Astrocyte (in vitro differentiated cells and primary cell): ENCODE results near the gene NOL7. TPM values are rescaled to one million over a fixed set of nuclear protein-coding genes. Genes with fewer than 3 reads are reported as not detected.

Experiments used
- DNase-seq: peaks from one replicate; pipeline ENCODE4 v3.0.0-alpha.2; 2010; ENCODE audit warnings: low read depth
- FAIRE-seq: peaks from 2 replicates; lab custom pipeline; 2011; peaks lifted over from hg19 to GRCh38; lab: Jason Lieb, UNC
- H2AFZ ChIP-seq: 2 replicates; pipeline ENCODE4 v1.6.0; 2012; ENCODE audit warnings: low read depth, low read length, inconsistent platforms
- H3K27ac ChIP-seq: 2 replicates; pipeline ENCODE4 v1.5.1; 2011; ENCODE audit warnings: low read depth, low read length, inconsistent platforms
- H3K27me3 ChIP-seq: 2 replicates; pipeline ENCODE4 v1.6.0; 2011; ENCODE audit warnings: low read length, inconsistent platforms; ENCODE audit not compliant: insufficient read depth
- H3K36me3 ChIP-seq: 2 replicates; pipeline ENCODE4 v1.5.1; 2011; ENCODE audit warnings: low read length, inconsistent platforms; ENCODE audit not compliant: insufficient read depth
- H3K4me1 ChIP-seq: 2 replicates; pipeline ENCODE4 v1.5.1; 2011; ENCODE audit warnings: low read length, inconsistent platforms; ENCODE audit not compliant: insufficient read depth
- H3K4me2 ChIP-seq: 2 replicates; pipeline ENCODE4 v1.6.0; 2012; ENCODE audit warnings: low read length, inconsistent platforms
- H3K4me3 ChIP-seq: 2 replicates; pipeline ENCODE4 v1.5.1; 2011; ENCODE audit warnings: low read depth, mild to moderate bottlenecking, low read length, inconsistent platforms; ENCODE audit not compliant: insufficient read depth
- H3K79me2 ChIP-seq: 2 replicates; pipeline ENCODE4 v1.6.0; 2012; ENCODE audit warnings: mild to moderate bottlenecking, low read length, inconsistent platforms; ENCODE audit not compliant: insufficient read depth
- H3K9ac ChIP-seq: 2 replicates; pipeline ENCODE4 v1.6.0; 2012; ENCODE audit warnings: mild to moderate bottlenecking, low read length, inconsistent platforms
- H3K9me3 ChIP-seq: 2 replicates; pipeline ENCODE4 v1.5.1; 2012; ENCODE audit warnings: low read depth, mild to moderate bottlenecking, low read length, inconsistent platforms; ENCODE audit not compliant: insufficient read depth
- H4K20me1 ChIP-seq: 2 replicates; pipeline ENCODE4 v1.6.0; 2012; ENCODE audit warnings: low read length, inconsistent platforms; ENCODE audit not compliant: insufficient read depth
- H3K27ac Mint-ChIP-seq: one replicate; pipeline ENCODE4 v1.8.0; 2021; ENCODE audit warnings: mild to moderate bottlenecking, mixed read lengths; ENCODE audit not compliant: unreplicated experiment
- H3K27me3 Mint-ChIP-seq: one replicate; pipeline ENCODE4 v1.8.0; 2021; ENCODE audit warnings: low read depth, mixed read lengths; ENCODE audit not compliant: unreplicated experiment
- H3K36me3 Mint-ChIP-seq: one replicate; pipeline ENCODE4 v1.8.0; 2021; ENCODE audit warnings: low read depth, mixed read lengths; ENCODE audit not compliant: unreplicated experiment
- H3K4me1 Mint-ChIP-seq: one replicate; pipeline ENCODE4 v1.8.0; 2021; ENCODE audit warnings: low read depth, mixed read lengths; ENCODE audit not compliant: unreplicated experiment
- H3K4me3 Mint-ChIP-seq: one replicate; pipeline ENCODE4 v1.8.0; 2021; ENCODE audit warnings: mild to moderate bottlenecking, moderate library complexity, mixed read lengths; ENCODE audit not compliant: unreplicated experiment
- H3K9me3 Mint-ChIP-seq: one replicate; pipeline ENCODE4 v1.8.0; 2021; ENCODE audit warnings: mild to moderate bottlenecking, mixed read lengths; ENCODE audit not compliant: unreplicated experiment
- EZH2 ChIP-seq: IDR thresholded peaks from 2 replicates; pipeline ENCODE4 v1.6.1; 2012; ENCODE audit warnings: mild to moderate bottlenecking, low read length, inconsistent platforms; ENCODE audit not compliant: insufficient read depth
- total RNA-seq: library from RNA; stranded (reverse); gene quantifications from 2 replicates; pipeline ENCODE4 v1.2.1, GENCODE V29; 2021
- TF ChIP-seq, protein P1 (sequence below): IDR thresholded peaks from 2 replicates; pipeline ENCODE4 v1.5.1; 2011; ENCODE audit warnings: low read depth, mild to moderate bottlenecking, inconsistent platforms, low read length, moderate library complexity; ENCODE audit not compliant: insufficient read depth

The NOL7 gene
- total RNA-seq, 1 donor from 2014 or later = 63.7 TPM

DNA sequence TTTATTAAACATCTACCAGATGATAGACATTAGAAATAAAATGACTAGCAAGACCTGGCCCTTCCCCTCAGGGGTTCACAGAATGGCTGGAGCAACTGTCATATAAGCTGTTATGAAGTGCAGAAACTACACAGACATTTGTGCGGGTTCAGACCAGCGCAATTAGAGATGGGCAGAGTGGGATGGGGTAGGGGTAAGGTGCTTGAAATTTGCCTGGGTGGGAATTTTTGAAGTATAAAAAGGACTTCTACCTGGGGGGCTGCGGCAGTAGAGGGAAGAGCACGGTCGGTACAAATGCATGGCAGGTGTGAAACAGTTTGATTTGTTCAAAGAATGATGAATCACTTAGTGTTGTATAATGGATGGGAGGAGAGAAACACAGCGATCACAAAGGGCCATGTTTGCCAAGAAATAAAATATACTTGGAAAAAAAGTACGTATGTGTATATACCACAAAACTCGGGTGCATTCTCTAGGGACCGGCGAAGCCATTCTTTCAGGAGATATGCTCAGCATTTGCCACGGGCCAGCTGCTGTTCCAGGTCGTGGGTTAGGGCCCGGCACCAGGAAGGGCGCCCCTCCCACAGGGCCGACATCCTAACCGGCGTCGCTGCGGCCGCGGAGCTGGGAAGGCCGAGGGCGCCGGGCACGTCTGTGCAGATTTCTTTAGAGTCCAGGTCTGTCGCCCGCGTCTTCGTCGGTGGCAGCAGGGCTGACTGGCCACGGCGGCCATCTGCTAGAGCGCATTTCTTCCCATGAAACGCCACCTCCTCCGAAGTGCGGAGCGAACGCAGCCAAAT is 809 bp upstream of the NOL7 start:
- no peak for DNase-seq
- peaks cover 46% of the 10 kb centered on the region for H3K79me2 ChIP-seq

GRCh38 chr6:13615792-13616120 is 621 bp downstream of the NOL7 start:
- Histone ChIP-seq H3K27ac (peak overlapping the region; percentile 96), H4K20me1 (peaks cover 30% of the 10 kb centered on the region), H3K4me3 (peak overlapping the region; percentile 97), H3K4me2 (peak overlapping the region; percentile 88), H2AFZ (peak overlapping the region; percentile 93), H3K79me2 (peaks cover 46% of the 10 kb centered on the region), H3K36me3 (peaks cover 31% of the 10 kb centered on the region), H3K9me3 (no peaks in the 10 kb centered on the region), H3K4me1 (peaks cover 13% of the 10 kb centered on the region), H3K9ac (peak overlapping the region; percentile 96), H3K27me3 (no peaks in the 10 kb centered on the region)
- H3K27ac Mint-ChIP-seq = peak overlapping the region; percentile 91
- no peaks in the 10 kb centered on the region for H3K9me3 Mint-ChIP-seq
- no peak for TF ChIP-seq EZH2
- TF ChIP-seq, protein P1, sequence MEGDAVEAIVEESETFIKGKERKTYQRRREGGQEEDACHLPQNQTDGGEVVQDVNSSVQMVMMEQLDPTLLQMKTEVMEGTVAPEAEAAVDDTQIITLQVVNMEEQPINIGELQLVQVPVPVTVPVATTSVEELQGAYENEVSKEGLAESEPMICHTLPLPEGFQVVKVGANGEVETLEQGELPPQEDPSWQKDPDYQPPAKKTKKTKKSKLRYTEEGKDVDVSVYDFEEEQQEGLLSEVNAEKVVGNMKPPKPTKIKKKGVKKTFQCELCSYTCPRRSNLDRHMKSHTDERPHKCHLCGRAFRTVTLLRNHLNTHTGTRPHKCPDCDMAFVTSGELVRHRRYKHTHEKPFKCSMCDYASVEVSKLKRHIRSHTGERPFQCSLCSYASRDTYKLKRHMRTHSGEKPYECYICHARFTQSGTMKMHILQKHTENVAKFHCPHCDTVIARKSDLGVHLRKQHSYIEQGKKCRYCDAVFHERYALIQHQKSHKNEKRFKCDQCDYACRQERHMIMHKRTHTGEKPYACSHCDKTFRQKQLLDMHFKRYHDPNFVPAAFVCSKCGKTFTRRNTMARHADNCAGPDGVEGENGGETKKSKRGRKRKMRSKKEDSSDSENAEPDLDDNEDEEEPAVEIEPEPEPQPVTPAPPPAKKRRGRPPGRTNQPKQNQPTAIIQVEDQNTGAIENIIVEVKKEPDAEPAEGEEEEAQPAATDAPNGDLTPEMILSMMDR = no peak
- DNase-seq (peak; percentile 35), FAIRE-seq (no peak)
- H3K36me3 Mint-ChIP-seq = peaks cover 4% of the 10 kb centered on the region
- H3K4me3 Mint-ChIP-seq = peak overlapping the region; percentile 94
- H3K27me3 Mint-ChIP-seq = no peaks in the 10 kb centered on the region
- peaks cover 20% of the 10 kb centered on the region for H3K4me1 Mint-ChIP-seq

More for the DNA sequence above, 809 bp upstream of the NOL7 start:
- Mint-ChIP-seq H3K9me3 (no peaks in the 10 kb centered on the region), H3K27me3 (no peaks in the 10 kb centered on the region), H3K4me3 (peak overlapping the region; percentile 94), H3K4me1 (peaks cover 20% of the 10 kb centered on the region), H3K27ac (peak overlapping the region; percentile 89), H3K36me3 (peaks cover 4% of the 10 kb centered on the region)
- no peak for FAIRE-seq
- Histone ChIP-seq H3K9me3 (no peaks in the 10 kb centered on the region), H3K27me3 (no peaks in the 10 kb centered on the region), H4K20me1 (peaks cover 28% of the 10 kb centered on the region), H3K36me3 (peaks cover 20% of the 10 kb centered on the region), H3K9ac (peak overlapping the region; percentile 96), H3K27ac (peak overlapping the region; percentile 96), H3K4me1 (peaks cover 13% of the 10 kb centered on the region), H3K4me2 (peak overlapping the region; percentile 88), H2AFZ (peak overlapping the region; percentile 93), H3K4me3 (peak overlapping the region; percentile 97)
- TF ChIP-seq, protein P1 = no peak
- TF ChIP-seq EZH2 = no peak

- Mint-ChIP-seq H3K4me1 (peaks cover 13% of the 10 kb centered on the region), H3K27me3 (no peaks in the 10 kb centered on the region), H3K4me3 (peak overlapping the region; percentile 94), H3K27ac (no peak overlapping the region), H3K9me3 (no peaks in the 10 kb centered on the region), H3K36me3 (peaks cover 6% of the 10 kb centered on the region)
- Histone ChIP-seq H3K9me3 (no peaks in the 10 kb centered on the region), H3K27me3 (no peaks in the 10 kb centered on the region), H2AFZ (no peak overlapping the region), H3K4me1 (peaks cover 13% of the 10 kb centered on the region), H4K20me1 (peaks cover 30% of the 10 kb centered on the region), H3K9ac (peak overlapping the region; percentile 96), H3K4me3 (no peak overlapping the region), H3K27ac (no peak overlapping the region), H3K4me2 (peak overlapping the region; percentile 88), H3K36me3 (peaks cover 44% of the 10 kb centered on the region), H3K79me2 (peaks cover 46% of the 10 kb centered on the region)
- no peak for FAIRE-seq
- TF ChIP-seq EZH2 = no peak
- TF ChIP-seq, protein P1 = no peak
- DNase-seq = no peak
Measured at GRCh38 chr6:13617066-13617465, 1.9 kb downstream of the NOL7 start.
